GM23338 (cell line): ENCODE data around the gene VTCN1. TPM values are rescaled to one million over a fixed set of nuclear protein-coding genes. Genes with fewer than 3 reads are reported as not detected.
"Not testable (repeated sequence)": the region's sequence is repeated elsewhere in the genome, so short reads cannot be mapped to it uniquely, and the experiment has no call there.

Experiments used
- ATAC-seq: fragments of 200-7000 bp; cut with Tn5 transposase; 3 replicates; pipeline ENCODE4 v1.9.1; 2020
- DNase-seq: peaks from one replicate; pipeline ENCODE4 v3.0.0-alpha.2; 2015; ENCODE audit warnings: low spot score
- H2AFZ ChIP-seq: fragments of 200-600 bp; sonication (generic); 2 replicates; pipeline ENCODE4 v1.8.0; 2016; ENCODE audit warnings: antibody characterized with exemption, mild to moderate bottlenecking, moderate library complexity
- H3F3A ChIP-seq: fragments of 200-600 bp; sonication (generic); replicated peaks from 2 replicates; pipeline ENCODE4 v1.8.0; 2017; ENCODE audit warnings: antibody characterized with exemption, mixed run types, low read depth
- H3K27ac ChIP-seq: fragments of 200-600 bp; sonication (generic); 2 replicates; pipeline ENCODE4 v1.6.1; 2016; ENCODE audit warnings: low read depth
- H3K27me3 ChIP-seq: fragments of 200-600 bp; sonication (generic); 2 replicates; pipeline ENCODE4 v1.8.0; 2016; ENCODE audit warnings: mild to moderate bottlenecking, mixed run types, moderate library complexity; ENCODE audit not compliant: insufficient read depth
- H3K36me3 ChIP-seq: fragments of 200-600 bp; sonication (generic); 2 replicates; pipeline ENCODE4 v1.8.0; 2016; ENCODE audit warnings: mild to moderate bottlenecking; ENCODE audit not compliant: insufficient read depth
- H3K4me1 ChIP-seq: fragments of 200-600 bp; sonication (generic); 2 replicates; pipeline ENCODE4 v1.8.0; 2016; ENCODE audit warnings: mild to moderate bottlenecking, moderate library complexity; ENCODE audit not compliant: insufficient read depth
- H3K4me2 ChIP-seq: fragments of 200-600 bp; sonication (generic); 2 replicates; pipeline ENCODE4 v1.7.1; 2017; ENCODE audit warnings: mixed run types
- H3K4me3 ChIP-seq: fragments of 200-600 bp; sonication (generic); 2 replicates; pipeline ENCODE4 v1.6.1; 2016; ENCODE audit warnings: mixed run types
- H3K79me2 ChIP-seq: fragments of 200-600 bp; sonication (generic); replicated peaks from 2 replicates; pipeline ENCODE4 v1.8.0; 2017; ENCODE audit warnings: mild to moderate bottlenecking; ENCODE audit not compliant: insufficient read depth
- H3K9me2 ChIP-seq: fragments of 200-600 bp; sonication (generic); 2 replicates; pipeline ENCODE4 v1.8.0; 2017; ENCODE audit not compliant: insufficient read depth
- H4K20me1 ChIP-seq: fragments of 200-600 bp; sonication (generic); replicated peaks from 2 replicates; pipeline ENCODE4 v1.8.0; 2017; ENCODE audit warnings: mild to moderate bottlenecking; ENCODE audit not compliant: insufficient read depth
- H3K27ac Mint-ChIP-seq: 2 replicates; pipeline ENCODE4 v1.8.0; 2020; ENCODE audit warnings: inconsistent platforms, mild to moderate bottlenecking, moderate library complexity, mixed read lengths
- H3K27me3 Mint-ChIP-seq: 3 replicates; pipeline ENCODE4 v1.8.0; 2022; ENCODE audit warnings: low read depth, mild to moderate bottlenecking, moderate library complexity, mixed read lengths, inconsistent platforms; ENCODE audit not compliant: insufficient read depth, poor library complexity
- H3K36me3 Mint-ChIP-seq: 3 replicates; pipeline ENCODE4 v1.8.0; 2021; ENCODE audit warnings: low read depth, mild to moderate bottlenecking, inconsistent platforms, moderate library complexity, mixed read lengths
- H3K4me1 Mint-ChIP-seq: 3 replicates; pipeline ENCODE4 v1.8.0; 2020; ENCODE audit warnings: mild to moderate bottlenecking, inconsistent platforms, mixed read lengths
- H3K4me3 Mint-ChIP-seq: 3 replicates; pipeline ENCODE4 v1.8.0; 2021; ENCODE audit warnings: moderate library complexity, mild to moderate bottlenecking, inconsistent platforms, mixed read lengths
- H3K9me3 Mint-ChIP-seq: 3 replicates; pipeline ENCODE4 v1.8.0; 2020; ENCODE audit warnings: moderate library complexity, mild to moderate bottlenecking, inconsistent platforms, mixed read lengths
- CREB1 ChIP-seq: fragments of 250-450 bp; sonication (Bioruptor Pico); IDR thresholded peaks from 2 replicates; pipeline ENCODE4 v1.5.0; 2020; ENCODE audit warnings: low read depth, mild to moderate bottlenecking, moderate library complexity
- EZH2 ChIP-seq: fragments of 200-600 bp; sonication (generic); IDR thresholded peaks from one replicate; pipeline ENCODE4 v1.8.0; 2017; ENCODE audit warnings: antibody characterized with exemption, mild to moderate bottlenecking, low read depth; ENCODE audit not compliant: unreplicated experiment
- JUNB ChIP-seq: IDR thresholded peaks from one replicate; pipeline ENCODE4 v1.6.1; 2016; ENCODE audit warnings: antibody characterized with exemption; ENCODE audit not compliant: unreplicated experiment
- NANOG ChIP-seq: IDR thresholded peaks from 2 replicates; pipeline ENCODE4 v1.6.1; 2016; ENCODE audit warnings: antibody characterized with exemption, borderline replicate concordance
- POLR2AphosphoS5 ChIP-seq: IDR thresholded peaks from 2 replicates; pipeline ENCODE4 v1.6.1; 2016; ENCODE audit warnings: antibody characterized with exemption, low read depth
- REST ChIP-seq: IDR thresholded peaks from one replicate; pipeline ENCODE4 v1.6.1; 2018; ENCODE audit warnings: antibody characterized with exemption; ENCODE audit not compliant: unreplicated experiment
- ZNF114 ChIP-seq: fragments of 250-450 bp; sonication (Bioruptor Pico); IDR thresholded peaks from 2 replicates; pipeline ENCODE4 v1.5.0; 2020; ENCODE audit warnings: mild to moderate bottlenecking, moderate library complexity
- polyA plus RNA-seq: library from polyadenylated mRNA; unstranded; fragments of >200 nt; fragmentation: Nextera tagmentation; extraction: Ambion mirVana; gene quantifications from 2 replicates; pipeline ENCODE4 v1.2.1, GENCODE V29; 2016
- total RNA-seq: library from RNA; depleted of rRNA; stranded (reverse); fragments of >200 nt; shearing (Covaris generic); gene quantifications from 2 replicates; pipeline ENCODE4 v1.2.3, GENCODE V29; 2014
- TF ChIP-seq, protein P1 (sequence below): IDR thresholded peaks from 2 replicates; pipeline ENCODE4 v1.6.1; 2016; ENCODE audit warnings: antibody characterized with exemption
- TF ChIP-seq, protein P2 (sequence below): fragments of 250-450 bp; sonication (Bioruptor Pico); IDR thresholded peaks from 2 replicates; pipeline ENCODE4 v1.5.0; 2020; ENCODE audit warnings: mild to moderate bottlenecking, moderate library complexity

Gene VTCN1
- total and polyA plus RNA-seq, 2 experiments from 2014 or later: not detected

GRCh38 chr1:117161887-117162286 is 48.8 kb downstream of the VTCN1 start:
- no peak overlapping the region for H3K4me3 ChIP-seq
- DNase-seq: no peak
- H3F3A ChIP-seq: no peaks in the 10 kb centered on the region
- H3K4me1 ChIP-seq: peaks cover 5% of the 10 kb centered on the region; the same call in 1 of the 2 replicates
- no peak overlapping the region for H2AFZ ChIP-seq
- TF ChIP-seq POLR2AphosphoS5 (no peak), ZNF114 (CRISPR knock-in tag) (no peak), EZH2 (no peak), JUNB (no peak), NANOG (no peak), REST (no peak), CREB1 (CRISPR knock-in tag) (no peak)
- TF ChIP-seq, protein P1, sequence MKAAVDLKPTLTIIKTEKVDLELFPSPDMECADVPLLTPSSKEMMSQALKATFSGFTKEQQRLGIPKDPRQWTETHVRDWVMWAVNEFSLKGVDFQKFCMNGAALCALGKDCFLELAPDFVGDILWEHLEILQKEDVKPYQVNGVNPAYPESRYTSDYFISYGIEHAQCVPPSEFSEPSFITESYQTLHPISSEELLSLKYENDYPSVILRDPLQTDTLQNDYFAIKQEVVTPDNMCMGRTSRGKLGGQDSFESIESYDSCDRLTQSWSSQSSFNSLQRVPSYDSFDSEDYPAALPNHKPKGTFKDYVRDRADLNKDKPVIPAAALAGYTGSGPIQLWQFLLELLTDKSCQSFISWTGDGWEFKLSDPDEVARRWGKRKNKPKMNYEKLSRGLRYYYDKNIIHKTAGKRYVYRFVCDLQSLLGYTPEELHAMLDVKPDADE: no peak
- TF ChIP-seq, protein P2, sequence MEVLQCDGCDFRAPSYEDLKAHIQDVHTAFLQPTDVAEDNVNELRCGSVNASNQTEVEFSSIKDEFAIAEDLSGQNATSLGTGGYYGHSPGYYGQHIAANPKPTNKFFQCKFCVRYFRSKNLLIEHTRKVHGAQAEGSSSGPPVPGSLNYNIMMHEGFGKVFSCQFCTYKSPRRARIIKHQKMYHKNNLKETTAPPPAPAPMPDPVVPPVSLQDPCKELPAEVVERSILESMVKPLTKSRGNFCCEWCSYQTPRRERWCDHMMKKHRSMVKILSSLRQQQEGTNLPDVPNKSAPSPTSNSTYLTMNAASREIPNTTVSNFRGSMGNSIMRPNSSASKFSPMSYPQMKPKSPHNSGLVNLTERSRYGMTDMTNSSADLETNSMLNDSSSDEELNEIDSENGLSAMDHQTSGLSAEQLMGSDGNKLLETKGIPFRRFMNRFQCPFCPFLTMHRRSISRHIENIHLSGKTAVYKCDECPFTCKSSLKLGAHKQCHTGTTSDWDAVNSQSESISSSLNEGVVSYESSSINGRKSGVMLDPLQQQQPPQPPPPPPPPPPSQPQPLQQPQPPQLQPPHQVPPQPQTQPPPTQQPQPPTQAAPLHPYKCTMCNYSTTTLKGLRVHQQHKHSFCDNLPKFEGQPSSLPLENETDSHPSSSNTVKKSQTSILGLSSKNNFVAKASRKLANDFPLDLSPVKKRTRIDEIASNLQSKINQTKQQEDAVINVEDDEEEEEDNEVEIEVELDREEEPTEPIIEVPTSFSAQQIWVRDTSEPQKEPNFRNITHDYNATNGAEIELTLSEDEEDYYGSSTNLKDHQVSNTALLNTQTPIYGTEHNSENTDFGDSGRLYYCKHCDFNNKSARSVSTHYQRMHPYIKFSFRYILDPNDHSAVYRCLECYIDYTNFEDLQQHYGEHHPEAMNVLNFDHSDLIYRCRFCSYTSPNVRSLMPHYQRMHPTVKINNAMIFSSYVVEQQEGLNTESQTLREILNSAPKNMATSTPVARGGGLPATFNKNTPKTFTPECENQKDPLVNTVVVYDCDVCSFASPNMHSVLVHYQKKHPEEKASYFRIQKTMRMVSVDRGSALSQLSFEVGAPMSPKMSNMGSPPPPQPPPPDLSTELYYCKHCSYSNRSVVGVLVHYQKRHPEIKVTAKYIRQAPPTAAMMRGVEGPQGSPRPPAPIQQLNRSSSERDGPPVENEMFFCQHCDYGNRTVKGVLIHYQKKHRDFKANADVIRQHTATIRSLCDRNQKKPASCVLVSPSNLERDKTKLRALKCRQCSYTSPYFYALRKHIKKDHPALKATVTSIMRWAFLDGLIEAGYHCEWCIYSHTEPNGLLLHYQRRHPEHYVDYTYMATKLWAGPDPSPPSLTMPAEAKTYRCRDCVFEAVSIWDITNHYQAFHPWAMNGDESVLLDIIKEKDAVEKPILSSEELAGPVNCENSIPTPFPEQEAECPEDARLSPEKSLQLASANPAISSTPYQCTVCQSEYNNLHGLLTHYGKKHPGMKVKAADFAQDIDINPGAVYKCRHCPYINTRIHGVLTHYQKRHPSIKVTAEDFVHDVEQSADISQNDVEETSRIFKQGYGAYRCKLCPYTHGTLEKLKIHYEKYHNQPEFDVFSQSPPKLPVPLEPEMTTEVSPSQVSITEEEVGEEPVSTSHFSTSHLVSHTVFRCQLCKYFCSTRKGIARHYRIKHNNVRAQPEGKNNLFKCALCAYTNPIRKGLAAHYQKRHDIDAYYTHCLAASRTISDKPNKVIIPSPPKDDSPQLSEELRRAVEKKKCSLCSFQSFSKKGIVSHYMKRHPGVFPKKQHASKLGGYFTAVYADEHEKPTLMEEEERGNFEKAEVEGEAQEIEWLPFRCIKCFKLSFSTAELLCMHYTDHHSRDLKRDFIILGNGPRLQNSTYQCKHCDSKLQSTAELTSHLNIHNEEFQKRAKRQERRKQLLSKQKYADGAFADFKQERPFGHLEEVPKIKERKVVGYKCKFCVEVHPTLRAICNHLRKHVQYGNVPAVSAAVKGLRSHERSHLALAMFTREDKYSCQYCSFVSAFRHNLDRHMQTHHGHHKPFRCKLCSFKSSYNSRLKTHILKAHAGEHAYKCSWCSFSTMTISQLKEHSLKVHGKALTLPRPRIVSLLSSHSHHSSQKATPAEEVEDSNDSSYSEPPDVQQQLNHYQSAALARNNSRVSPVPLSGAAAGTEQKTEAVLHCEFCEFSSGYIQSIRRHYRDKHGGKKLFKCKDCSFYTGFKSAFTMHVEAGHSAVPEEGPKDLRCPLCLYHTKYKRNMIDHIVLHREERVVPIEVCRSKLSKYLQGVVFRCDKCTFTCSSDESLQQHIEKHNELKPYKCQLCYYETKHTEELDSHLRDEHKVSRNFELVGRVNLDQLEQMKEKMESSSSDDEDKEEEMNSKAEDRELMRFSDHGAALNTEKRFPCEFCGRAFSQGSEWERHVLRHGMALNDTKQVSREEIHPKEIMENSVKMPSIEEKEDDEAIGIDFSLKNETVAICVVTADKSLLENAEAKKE (CRISPR knock-in tag): no peak
- no peak overlapping the region for H3K27ac Mint-ChIP-seq
- no peaks in the 10 kb centered on the region for H3K9me2 ChIP-seq
- H3K9me3 Mint-ChIP-seq: peaks cover 7% of the 10 kb centered on the region; the same call in 2 of the 3 replicates
- H3K79me2 ChIP-seq: no peaks in the 10 kb centered on the region
- H3K36me3 ChIP-seq: no peaks in the 10 kb centered on the region
- no peaks in the 10 kb centered on the region for H3K27me3 ChIP-seq
- H3K4me2 ChIP-seq: no peak overlapping the region
- H3K4me1 Mint-ChIP-seq: peaks cover 17% of the 10 kb centered on the region
- no peak overlapping the region for H3K4me3 Mint-ChIP-seq
- no peaks in the 10 kb centered on the region for H3K27me3 Mint-ChIP-seq
- no peak overlapping the region for H3K27ac ChIP-seq
- peaks cover 2% of the 10 kb centered on the region; the same call in 1 of the 3 replicates for H3K36me3 Mint-ChIP-seq
- ATAC-seq: no peak
- no peaks in the 10 kb centered on the region for H4K20me1 ChIP-seq

DNA sequence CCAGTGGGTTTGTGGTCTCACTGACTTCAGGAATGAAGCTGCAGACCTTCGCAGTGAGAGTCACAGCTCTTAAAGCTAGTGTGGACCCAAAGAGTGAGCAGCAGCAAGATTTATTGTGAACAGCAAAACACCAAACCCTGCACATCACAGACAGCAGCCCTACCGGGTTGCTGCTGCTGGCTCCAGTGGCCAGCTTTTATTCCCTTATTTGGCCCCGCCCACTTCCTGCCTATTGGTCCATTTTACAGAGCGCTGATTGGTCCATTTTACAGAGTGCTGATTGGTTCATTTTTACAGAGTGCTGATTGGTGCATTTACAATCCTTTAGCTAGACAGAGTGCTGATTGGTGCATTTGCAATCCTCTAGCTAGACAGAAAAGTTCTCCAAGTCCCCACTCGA is 59.4 kb downstream of the VTCN1 start:
- H3K4me3 Mint-ChIP-seq, DNase-seq: not testable (repeated sequence)
- peaks cover 11% of the 10 kb centered on the region; the same call in 2 of the 3 replicates for H3K9me3 Mint-ChIP-seq

More for the DNA sequence above, 59.4 kb downstream of the VTCN1 start:
- H3K27me3 ChIP-seq, ATAC-seq, H3K27ac ChIP-seq, H3K4me3 ChIP-seq, H4K20me1 ChIP-seq, H3K36me3 ChIP-seq, H3K27ac Mint-ChIP-seq, H2AFZ ChIP-seq, H3K9me2 ChIP-seq, H3F3A ChIP-seq, H3K4me1 ChIP-seq, H3K4me2 ChIP-seq, H3K36me3 Mint-ChIP-seq, H3K27me3 Mint-ChIP-seq, H3K79me2 ChIP-seq: not testable (repeated sequence)
- H3K4me1 Mint-ChIP-seq: peaks cover 15% of the 10 kb centered on the region
